GM18951 (cell line): ENCODE measurements around the gene TIMM23.

Source experiments
- POLR2A ChIP-seq: IDR thresholded peaks from 4 replicates; pipeline ENCODE4 v1.6.1; 2011; ENCODE audit warnings: mild to moderate bottlenecking; ENCODE audit not compliant: insufficient read length, insufficient read depth; ENCODE audit errors: extremely low read depth
- in situ Hi-C: fragments of 300-500 bp; cut with MboI; formaldehyde crosslinking; loops from one replicate; pipeline ENCODE4 v1.12.0; 2022; ENCODE audit warnings: low sequenced_read_pairs, mixed read lengths, inconsistent platforms; ENCODE audit not compliant: unreplicated experiment

The TIMM23 gene

GRCh38 chr10:46014683-46015405, 42.6 kb downstream of the TIMM23 start:
- no peak for TF ChIP-seq POLR2A
- in situ Hi-C loops, result no loop called here

GRCh38 chr10:46016190-46016589, 43.9 kb downstream of the TIMM23 start:
- TF ChIP-seq POLR2A, result no peak
- in situ Hi-C loops, result no loop called here

- in situ Hi-C loops, result no loop called here
Observed at GRCh38 chr10:46016811-46017210, 44.5 kb downstream of the TIMM23 start.

GRCh38 chr10:46017733-46018132, 45.4 kb downstream of the TIMM23 start:
- no peak for TF ChIP-seq POLR2A
- in situ Hi-C loops, result no loop called here

More at GRCh38 chr10:46016811-46017210, 44.5 kb downstream of the TIMM23 start:
- no peak for TF ChIP-seq POLR2A

GRCh38 chr10:46018453-46019176, 46.3 kb downstream of the TIMM23 start:
- TF ChIP-seq POLR2A, result no peak
- in situ Hi-C loops, result no loop called here

- no peak for TF ChIP-seq POLR2A
- in situ Hi-C loops, result no loop called here
Observed at GRCh38 chr10:46019177-46019528, 46.9 kb downstream of the TIMM23 start.

GRCh38 chr10:46019569-46020343, 47.5 kb downstream of the TIMM23 start:
- no peak for TF ChIP-seq POLR2A

GRCh38 chr10:46020344-46020657, 48.0 kb downstream of the TIMM23 start:
- no peak for TF ChIP-seq POLR2A
- in situ Hi-C loops, result no loop called here

More at GRCh38 chr10:46019569-46020343, 47.5 kb downstream of the TIMM23 start:
- in situ Hi-C loops, result no loop called here

- in situ Hi-C loops, result no loop called here
- TF ChIP-seq POLR2A, result no peak
Observed at GRCh38 chr10:46022978-46023702, 50.9 kb downstream of the TIMM23 start.

GRCh38 chr10:46024948-46025347, 52.7 kb downstream of the TIMM23 start:
- in situ Hi-C loops, result no loop called here
- TF ChIP-seq POLR2A, result no peak

GRCh38 chr10:46025406-46025805, 53.1 kb downstream of the TIMM23 start:
- in situ Hi-C loops, result no loop called here
- TF ChIP-seq POLR2A, result no peak

GRCh38 chr10:46026106-46026505, 53.8 kb downstream of the TIMM23 start:
- in situ Hi-C loops, result no loop called here
- no peak for TF ChIP-seq POLR2A
